ENCODE data around the gene PFDN4.

GRCh38 chr20:54244113-54244512, 36.2 kb downstream of the PFDN4 start:
- TF ChIP-seq POLR2A (IDR thresholded peaks at IDR 0.05) (no peak), CTCF (IDR thresholded peaks at IDR 0.05 in 8 of 11, conservative IDR thresholded peaks at IDR 0.05 in 3 of 11) (no peak)
